ENCODE results near the gene SAMD3.
A peak's percentile ranks its signal among the peaks of the same experiment; 100 is the strongest.

The SAMD3 gene

GRCh38 chr6:130136798-130137197 is 86.0 kb downstream of the SAMD3 start:
- ChIA-PET POLR2A (no interaction called here), CTCF (no interaction called here)
- no peak for DNase-seq (ENCODE audit: extremely low spot score)

GRCh38 chr6:130134582-130134981 is 88.2 kb downstream of the SAMD3 start:
- TF ChIP-seq PKNOX1 (IDR thresholded peaks at IDR 0.05) (peak; percentile 83), LEF1 (IDR thresholded peaks at IDR 0.05; ENCODE audit: borderline replicate concordance) (no peak)
- CTCF ChIA-PET, result no interaction called here
- peak; percentile 9 for DNase-seq (ENCODE audit: extremely low spot score)
- POLR2A ChIA-PET, result no interaction called here

More at GRCh38 chr6:130136798-130137197, 86.0 kb downstream of the SAMD3 start:
- TF ChIP-seq NFRKB (IDR thresholded peaks at IDR 0.05) (no peak), BHLHE40 (IDR thresholded peaks at IDR 0.05; ENCODE audit: borderline replicate concordance) (no peak), LEF1 (IDR thresholded peaks at IDR 0.05; ENCODE audit: borderline replicate concordance) (no peak)

- POLR2A ChIA-PET, result no interaction called here
- CTCF ChIA-PET, result no interaction called here
- TF ChIP-seq ELF4 (IDR thresholded peaks at IDR 0.05) (no peak), BHLHE40 (IDR thresholded peaks at IDR 0.05; ENCODE audit: borderline replicate concordance) (no peak), ZNF384 (IDR thresholded peaks at IDR 0.05) (no peak), LEF1 (IDR thresholded peaks at IDR 0.05; ENCODE audit: borderline replicate concordance) (no peak), SUZ12 (IDR thresholded peaks at IDR 0.05) (no peak), SP1 (IDR thresholded peaks at IDR 0.05) (no peak), FOXK2 (IDR thresholded peaks at IDR 0.05) (no peak), NFRKB (IDR thresholded peaks at IDR 0.05) (no peak), L3MBTL2 (conservative IDR thresholded peaks at IDR 0.05) (no peak), ARNT (IDR thresholded peaks at IDR 0.05) (no peak), HDGF (IDR thresholded peaks at IDR 0.05; ENCODE audit: borderline replicate concordance) (no peak), PKNOX1 (IDR thresholded peaks at IDR 0.05) (no peak), TARDBP (IDR thresholded peaks at IDR 0.05) (no peak), CTBP1 (IDR thresholded peaks at IDR 0.05; ENCODE audit: borderline replicate concordance) (no peak), FOXM1 (IDR thresholded peaks at IDR 0.05; ENCODE audit: borderline replicate concordance) (no peak), FOXA1 (IDR thresholded peaks at IDR 0.05) (no peak)
- no peak for DNase-seq (ENCODE audit: extremely low spot score)
Observed at GRCh38 chr6:130132286-130132701, 90.5 kb downstream of the SAMD3 start.

- no peak for DNase-seq (ENCODE audit: extremely low spot score)
- CTCF ChIA-PET, result no interaction called here
- no peak for TF ChIP-seq LEF1 (IDR thresholded peaks at IDR 0.05; ENCODE audit: borderline replicate concordance)
- TF ChIP-seq NFRKB (IDR thresholded peaks at IDR 0.05), result no peak
- no peak for TF ChIP-seq PKNOX1 (IDR thresholded peaks at IDR 0.05)
- TF ChIP-seq BHLHE40 (IDR thresholded peaks at IDR 0.05; ENCODE audit: borderline replicate concordance), result no peak
- TF ChIP-seq SP1 (IDR thresholded peaks at IDR 0.05), result no peak
- TF ChIP-seq TARDBP (IDR thresholded peaks at IDR 0.05), result no peak
- no peak for TF ChIP-seq FOXM1 (IDR thresholded peaks at IDR 0.05; ENCODE audit: borderline replicate concordance)
- TF ChIP-seq FOXA1 (IDR thresholded peaks at IDR 0.05), result no peak
- TF ChIP-seq CTBP1 (IDR thresholded peaks at IDR 0.05; ENCODE audit: borderline replicate concordance), result no peak
- TF ChIP-seq FOXK2 (IDR thresholded peaks at IDR 0.05), result no peak
- TF ChIP-seq ZNF384 (IDR thresholded peaks at IDR 0.05), result no peak
- no peak for TF ChIP-seq HDGF (IDR thresholded peaks at IDR 0.05; ENCODE audit: borderline replicate concordance)
- no peak for TF ChIP-seq SUZ12 (IDR thresholded peaks at IDR 0.05)
- no peak for TF ChIP-seq L3MBTL2 (conservative IDR thresholded peaks at IDR 0.05)
- no peak for TF ChIP-seq ELF4 (IDR thresholded peaks at IDR 0.05)
- TF ChIP-seq ARNT (IDR thresholded peaks at IDR 0.05), result no peak
- POLR2A ChIA-PET, result no interaction called here
Observed at GRCh38 chr6:130129762-130130246, 92.9 kb downstream of the SAMD3 start.

- TF ChIP-seq ARNT (IDR thresholded peaks at IDR 0.05) (no peak), HDGF (IDR thresholded peaks at IDR 0.05; ENCODE audit: borderline replicate concordance) (no peak), TARDBP (IDR thresholded peaks at IDR 0.05) (no peak), NFRKB (IDR thresholded peaks at IDR 0.05) (no peak), BHLHE40 (IDR thresholded peaks at IDR 0.05; ENCODE audit: borderline replicate concordance) (no peak), FOXK2 (IDR thresholded peaks at IDR 0.05) (no peak), LEF1 (IDR thresholded peaks at IDR 0.05; ENCODE audit: borderline replicate concordance) (no peak), ZNF384 (IDR thresholded peaks at IDR 0.05) (no peak), L3MBTL2 (conservative IDR thresholded peaks at IDR 0.05) (no peak), SUZ12 (IDR thresholded peaks at IDR 0.05) (no peak), FOXA1 (IDR thresholded peaks at IDR 0.05) (no peak), ELF4 (IDR thresholded peaks at IDR 0.05) (no peak), CTBP1 (IDR thresholded peaks at IDR 0.05; ENCODE audit: borderline replicate concordance) (no peak), FOXM1 (IDR thresholded peaks at IDR 0.05; ENCODE audit: borderline replicate concordance) (no peak), PKNOX1 (IDR thresholded peaks at IDR 0.05) (no peak)
- CTCF ChIA-PET, result no interaction called here
- no peak for DNase-seq (ENCODE audit: extremely low spot score)
- POLR2A ChIA-PET, result no interaction called here
Observed at GRCh38 chr6:130128326-130128725, 94.4 kb downstream of the SAMD3 start.

- CTCF ChIA-PET, result no interaction called here
- POLR2A ChIA-PET, result no interaction called here
Observed at GRCh38 chr6:130127195-130127594, 95.6 kb downstream of the SAMD3 start.

More at GRCh38 chr6:130127195-130127594, 95.6 kb downstream of the SAMD3 start:
- no peak for DNase-seq (ENCODE audit: extremely low spot score)
- TF ChIP-seq NFRKB (IDR thresholded peaks at IDR 0.05) (no peak), FOXM1 (IDR thresholded peaks at IDR 0.05; ENCODE audit: borderline replicate concordance) (no peak), SUZ12 (IDR thresholded peaks at IDR 0.05) (no peak)
